Neural cell (in vitro differentiated cells): ENCODE measurements around the gene NPR3. TPM values are rescaled to one million over a fixed set of nuclear protein-coding genes. Genes with fewer than 3 reads are reported as not detected.

ENCODE experiments used
- H2AFZ ChIP-seq: fragments of 200-600, 300-800 bp; sonication (generic), shearing (Covaris generic); 2 replicates; pipeline ENCODE4 v1.6.0; 2014; ENCODE audit warnings: low read depth, mild to moderate bottlenecking, antibody characterized with exemption, low read length, moderate library complexity
- H3F3A ChIP-seq: fragments of 200-600 bp; shearing (Covaris generic); 2 replicates; pipeline ENCODE4 v1.6.1; 2016; ENCODE audit warnings: mild to moderate bottlenecking, moderate library complexity, mixed read lengths, antibody characterized with exemption, low read length; ENCODE audit not compliant: insufficient read depth, poor library complexity, severe bottlenecking
- H3K27ac ChIP-seq: fragments of 200-600, 300-800 bp; sonication (generic), shearing (Covaris generic); 2 replicates; pipeline ENCODE4 v1.5.1; 2014; ENCODE audit warnings: mild to moderate bottlenecking, low read length, moderate library complexity
- H3K27me3 ChIP-seq: fragments of 300-800, 200-600 bp; sonication (generic), shearing (Covaris generic); 2 replicates; pipeline ENCODE4 v1.6.0; 2014; ENCODE audit warnings: mild to moderate bottlenecking, low read depth, low read length, moderate library complexity; ENCODE audit not compliant: insufficient read depth
- H3K36me3 ChIP-seq: fragments of 300-800, 200-600 bp; sonication (generic), shearing (Covaris generic); 2 replicates; pipeline ENCODE4 v1.5.1; 2014; ENCODE audit warnings: mild to moderate bottlenecking, antibody characterized with exemption, low read length, moderate library complexity; ENCODE audit not compliant: insufficient read depth
- H3K4me2 ChIP-seq: fragments of 300-800, 200-600 bp; sonication (generic), shearing (Covaris generic); 2 replicates; pipeline ENCODE4 v1.6.0; 2014; ENCODE audit warnings: mild to moderate bottlenecking, low read length
- H3K4me3 ChIP-seq: fragments of 300-800, 200-600 bp; sonication (generic), shearing (Covaris generic); 2 replicates; pipeline ENCODE4 v1.5.1; 2014; ENCODE audit warnings: mild to moderate bottlenecking, low read length, moderate library complexity
- H3K79me2 ChIP-seq: fragments of 200-600 bp; shearing (Covaris generic); replicated peaks from 2 replicates; pipeline ENCODE4 v1.6.0; 2014; ENCODE audit warnings: mild to moderate bottlenecking, low read length, moderate library complexity; ENCODE audit not compliant: insufficient read depth
- H3K9ac ChIP-seq: fragments of 300-800, 200-600 bp; sonication (generic), shearing (Covaris generic); 2 replicates; pipeline ENCODE4 v1.6.1; 2016; ENCODE audit warnings: mild to moderate bottlenecking, low read length, mixed read lengths
- H3K9me2 ChIP-seq: fragments of 200-600 bp; shearing (Covaris generic); 2 replicates; pipeline ENCODE4 v1.6.1; 2016; ENCODE audit warnings: mild to moderate bottlenecking, low read length, mixed read lengths; ENCODE audit not compliant: insufficient read depth
- H3K9me3 ChIP-seq: fragments of 200-600, 300-800 bp; sonication (generic), shearing (Covaris generic); 2 replicates; pipeline ENCODE4 v1.6.1; 2016; ENCODE audit warnings: mild to moderate bottlenecking, mixed run types, low read length, moderate library complexity, mixed read lengths
- H4K20me1 ChIP-seq: fragments of 200-600 bp; shearing (Covaris generic); 2 replicates; pipeline ENCODE4 v1.6.1; 2016; ENCODE audit warnings: mild to moderate bottlenecking, mixed run types; ENCODE audit not compliant: insufficient read depth
- EP300 ChIP-seq: fragments of 450-650 bp; conservative IDR thresholded peaks from 2 replicates; pipeline ENCODE4 v1.6.1; 2014; ENCODE audit warnings: antibody characterized with exemption, mild to moderate bottlenecking, moderate library complexity; ENCODE audit not compliant: poor library complexity, severe bottlenecking
- EZH2 ChIP-seq: fragments of 200-600, 300-800 bp; shearing (Covaris generic), sonication (generic); IDR thresholded peaks from 2 replicates; pipeline ENCODE4 v1.6.1; 2014; ENCODE audit warnings: antibody characterized with exemption, low read length, borderline replicate concordance, mild to moderate bottlenecking; ENCODE audit not compliant: insufficient read depth, poor library complexity, severe bottlenecking
- MXI1 ChIP-seq: fragments of 450-650 bp; conservative IDR thresholded peaks from 2 replicates; pipeline ENCODE4 v1.6.1; 2014; ENCODE audit warnings: antibody characterized with exemption, mild to moderate bottlenecking; ENCODE audit not compliant: poor library complexity, severe bottlenecking
- POLR2AphosphoS5 ChIP-seq: IDR thresholded peaks from 2 replicates; pipeline ENCODE4 v1.6.1; 2012
- RAD21 ChIP-seq: fragments of 450-650 bp; conservative IDR thresholded peaks from 2 replicates; pipeline ENCODE4 v1.6.1; 2014; ENCODE audit warnings: antibody characterized with exemption, mild to moderate bottlenecking, moderate library complexity
- SMC3 ChIP-seq: fragments of 450-650 bp; conservative IDR thresholded peaks from 2 replicates; pipeline ENCODE4 v1.6.1; 2014; ENCODE audit warnings: antibody characterized with exemption, mild to moderate bottlenecking, moderate library complexity; ENCODE audit not compliant: poor library complexity
- TAF1 ChIP-seq: IDR thresholded peaks from 2 replicates; pipeline ENCODE4 v1.6.1; 2012; ENCODE audit warnings: low read depth
- polyA plus RNA-seq: library from polyadenylated mRNA; depleted of rRNA; stranded (reverse); fragments of >200 nt; gene quantifications from 2 replicates; pipeline ENCODE4 v1.2.3, GENCODE V29; 2014
- TF ChIP-seq, protein P1 (sequence below): IDR thresholded peaks from 2 replicates; pipeline ENCODE4 v1.6.1; 2012; ENCODE audit warnings: borderline replicate concordance
- TF ChIP-seq, protein P2 (sequence below): fragments of 450-650 bp; IDR thresholded peaks from 2 replicates; pipeline ENCODE4 v1.5.1; 2014; ENCODE audit warnings: antibody characterized with exemption, mild to moderate bottlenecking, moderate library complexity; ENCODE audit not compliant: poor library complexity, severe bottlenecking

Gene NPR3
- polyA plus RNA-seq, 1 donor from 2014 or later, result 1.5 TPM

DNA sequence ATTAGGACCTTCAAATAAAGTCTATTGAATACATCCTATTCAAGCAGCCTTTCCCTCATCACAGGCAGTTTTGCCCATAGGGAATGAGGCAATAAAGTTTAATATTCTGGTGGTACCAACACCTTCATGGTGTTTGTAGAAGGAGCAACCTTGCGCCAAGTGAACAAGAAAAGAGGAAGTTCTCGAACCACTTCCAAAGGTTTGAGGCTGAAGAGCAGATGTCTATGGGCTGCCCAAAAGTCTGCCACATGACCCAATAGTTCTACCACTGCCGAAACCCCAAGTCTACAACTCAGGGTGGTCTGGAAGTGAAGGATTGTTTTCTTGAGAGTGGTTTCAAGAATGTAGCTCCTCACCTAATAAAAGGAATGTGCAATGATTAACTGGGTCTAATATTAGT is 123.1 kb downstream of the NPR3 start:
- Histone ChIP-seq H2AFZ (no peak overlapping the region), H4K20me1 (no peaks in the 10 kb centered on the region), H3K9ac (no peak overlapping the region), H3K4me3 (no peak overlapping the region), H3K27ac (no peak overlapping the region), H3K4me2 (no peak overlapping the region), H3K27me3 (no peaks in the 10 kb centered on the region), H3F3A (no peaks in the 10 kb centered on the region), H3K9me2 (no peaks in the 10 kb centered on the region), H3K79me2 (no peaks in the 10 kb centered on the region), H3K36me3 (no peaks in the 10 kb centered on the region), H3K9me3 (no peaks in the 10 kb centered on the region)
- TF ChIP-seq MXI1, result no peak
- TF ChIP-seq EP300, result no peak
- TF ChIP-seq EZH2, result no peak
- TF ChIP-seq, protein P1, sequence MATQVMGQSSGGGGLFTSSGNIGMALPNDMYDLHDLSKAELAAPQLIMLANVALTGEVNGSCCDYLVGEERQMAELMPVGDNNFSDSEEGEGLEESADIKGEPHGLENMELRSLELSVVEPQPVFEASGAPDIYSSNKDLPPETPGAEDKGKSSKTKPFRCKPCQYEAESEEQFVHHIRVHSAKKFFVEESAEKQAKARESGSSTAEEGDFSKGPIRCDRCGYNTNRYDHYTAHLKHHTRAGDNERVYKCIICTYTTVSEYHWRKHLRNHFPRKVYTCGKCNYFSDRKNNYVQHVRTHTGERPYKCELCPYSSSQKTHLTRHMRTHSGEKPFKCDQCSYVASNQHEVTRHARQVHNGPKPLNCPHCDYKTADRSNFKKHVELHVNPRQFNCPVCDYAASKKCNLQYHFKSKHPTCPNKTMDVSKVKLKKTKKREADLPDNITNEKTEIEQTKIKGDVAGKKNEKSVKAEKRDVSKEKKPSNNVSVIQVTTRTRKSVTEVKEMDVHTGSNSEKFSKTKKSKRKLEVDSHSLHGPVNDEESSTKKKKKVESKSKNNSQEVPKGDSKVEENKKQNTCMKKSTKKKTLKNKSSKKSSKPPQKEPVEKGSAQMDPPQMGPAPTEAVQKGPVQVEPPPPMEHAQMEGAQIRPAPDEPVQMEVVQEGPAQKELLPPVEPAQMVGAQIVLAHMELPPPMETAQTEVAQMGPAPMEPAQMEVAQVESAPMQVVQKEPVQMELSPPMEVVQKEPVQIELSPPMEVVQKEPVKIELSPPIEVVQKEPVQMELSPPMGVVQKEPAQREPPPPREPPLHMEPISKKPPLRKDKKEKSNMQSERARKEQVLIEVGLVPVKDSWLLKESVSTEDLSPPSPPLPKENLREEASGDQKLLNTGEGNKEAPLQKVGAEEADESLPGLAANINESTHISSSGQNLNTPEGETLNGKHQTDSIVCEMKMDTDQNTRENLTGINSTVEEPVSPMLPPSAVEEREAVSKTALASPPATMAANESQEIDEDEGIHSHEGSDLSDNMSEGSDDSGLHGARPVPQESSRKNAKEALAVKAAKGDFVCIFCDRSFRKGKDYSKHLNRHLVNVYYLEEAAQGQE, result no peak
- TF ChIP-seq, protein P2, sequence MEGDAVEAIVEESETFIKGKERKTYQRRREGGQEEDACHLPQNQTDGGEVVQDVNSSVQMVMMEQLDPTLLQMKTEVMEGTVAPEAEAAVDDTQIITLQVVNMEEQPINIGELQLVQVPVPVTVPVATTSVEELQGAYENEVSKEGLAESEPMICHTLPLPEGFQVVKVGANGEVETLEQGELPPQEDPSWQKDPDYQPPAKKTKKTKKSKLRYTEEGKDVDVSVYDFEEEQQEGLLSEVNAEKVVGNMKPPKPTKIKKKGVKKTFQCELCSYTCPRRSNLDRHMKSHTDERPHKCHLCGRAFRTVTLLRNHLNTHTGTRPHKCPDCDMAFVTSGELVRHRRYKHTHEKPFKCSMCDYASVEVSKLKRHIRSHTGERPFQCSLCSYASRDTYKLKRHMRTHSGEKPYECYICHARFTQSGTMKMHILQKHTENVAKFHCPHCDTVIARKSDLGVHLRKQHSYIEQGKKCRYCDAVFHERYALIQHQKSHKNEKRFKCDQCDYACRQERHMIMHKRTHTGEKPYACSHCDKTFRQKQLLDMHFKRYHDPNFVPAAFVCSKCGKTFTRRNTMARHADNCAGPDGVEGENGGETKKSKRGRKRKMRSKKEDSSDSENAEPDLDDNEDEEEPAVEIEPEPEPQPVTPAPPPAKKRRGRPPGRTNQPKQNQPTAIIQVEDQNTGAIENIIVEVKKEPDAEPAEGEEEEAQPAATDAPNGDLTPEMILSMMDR, result no peak
- no peak for TF ChIP-seq TAF1
- no peak for TF ChIP-seq RAD21
- TF ChIP-seq SMC3, result no peak
- no peak for TF ChIP-seq POLR2AphosphoS5

DNA sequence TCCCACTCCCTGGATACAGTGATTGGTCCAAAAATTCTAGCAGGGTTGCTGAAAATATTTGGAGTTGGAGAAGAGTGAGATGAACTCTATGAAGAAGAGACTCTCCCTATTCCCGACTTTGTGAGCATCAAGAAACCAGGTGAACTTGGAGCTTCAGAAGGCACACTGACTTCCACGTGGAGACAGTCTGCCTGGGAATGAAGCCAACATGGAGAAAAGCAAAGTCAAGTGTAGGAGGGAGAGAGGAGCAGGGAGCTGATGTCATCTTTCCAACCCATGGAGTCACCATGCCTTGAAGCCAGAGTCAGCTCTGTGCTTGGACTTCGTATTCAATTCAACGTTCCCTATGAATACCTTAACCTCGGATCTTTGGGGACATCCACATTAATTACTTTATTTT is 125.1 kb downstream of the NPR3 start:
- no peak overlapping the region for H3K9ac ChIP-seq
- H3K79me2 ChIP-seq, result no peaks in the 10 kb centered on the region
- H3K9me3 ChIP-seq, result no peaks in the 10 kb centered on the region
- no peak overlapping the region for H3K4me2 ChIP-seq
- H3K36me3 ChIP-seq, result no peaks in the 10 kb centered on the region
- no peaks in the 10 kb centered on the region for H4K20me1 ChIP-seq
- no peaks in the 10 kb centered on the region for H3K27me3 ChIP-seq
- TF ChIP-seq EZH2 (no peak), POLR2AphosphoS5 (no peak), TAF1 (no peak)
- TF ChIP-seq, protein P1, result no peak
- TF ChIP-seq, protein P2, result no peak
- no peaks in the 10 kb centered on the region for H3K9me2 ChIP-seq
- no peaks in the 10 kb centered on the region for H3F3A ChIP-seq
- H3K4me3 ChIP-seq, result no peak overlapping the region
- no peak overlapping the region for H3K27ac ChIP-seq
- H2AFZ ChIP-seq, result no peak overlapping the region
